Measurements from ENCODE around the gene NFKB1.

Gene NFKB1

DNA sequence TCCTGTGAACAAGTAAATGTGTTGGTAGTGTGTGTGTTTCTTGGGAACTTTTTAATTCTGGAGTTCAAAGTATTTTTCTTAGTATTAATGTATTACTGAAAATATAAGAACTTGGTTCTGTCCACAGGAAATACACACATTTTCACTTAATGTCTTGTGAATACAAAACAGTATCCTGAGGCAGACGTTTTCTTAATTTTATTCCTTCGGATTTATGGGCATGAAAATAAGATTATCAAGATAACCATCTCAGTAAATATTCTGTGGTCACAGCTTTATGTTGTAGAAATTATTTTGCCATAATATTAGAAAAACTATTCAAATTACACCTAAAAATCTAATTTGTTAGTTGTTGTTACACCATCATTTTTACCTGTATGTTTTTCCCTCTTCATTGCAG lies 29.8 kb downstream of the NFKB1 start:
- TF ChIP-seq, protein P1, sequence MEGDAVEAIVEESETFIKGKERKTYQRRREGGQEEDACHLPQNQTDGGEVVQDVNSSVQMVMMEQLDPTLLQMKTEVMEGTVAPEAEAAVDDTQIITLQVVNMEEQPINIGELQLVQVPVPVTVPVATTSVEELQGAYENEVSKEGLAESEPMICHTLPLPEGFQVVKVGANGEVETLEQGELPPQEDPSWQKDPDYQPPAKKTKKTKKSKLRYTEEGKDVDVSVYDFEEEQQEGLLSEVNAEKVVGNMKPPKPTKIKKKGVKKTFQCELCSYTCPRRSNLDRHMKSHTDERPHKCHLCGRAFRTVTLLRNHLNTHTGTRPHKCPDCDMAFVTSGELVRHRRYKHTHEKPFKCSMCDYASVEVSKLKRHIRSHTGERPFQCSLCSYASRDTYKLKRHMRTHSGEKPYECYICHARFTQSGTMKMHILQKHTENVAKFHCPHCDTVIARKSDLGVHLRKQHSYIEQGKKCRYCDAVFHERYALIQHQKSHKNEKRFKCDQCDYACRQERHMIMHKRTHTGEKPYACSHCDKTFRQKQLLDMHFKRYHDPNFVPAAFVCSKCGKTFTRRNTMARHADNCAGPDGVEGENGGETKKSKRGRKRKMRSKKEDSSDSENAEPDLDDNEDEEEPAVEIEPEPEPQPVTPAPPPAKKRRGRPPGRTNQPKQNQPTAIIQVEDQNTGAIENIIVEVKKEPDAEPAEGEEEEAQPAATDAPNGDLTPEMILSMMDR (IDR thresholded peaks at IDR 0.05; ENCODE audit: insufficient read depth, missing control alignments), result no peak
- DNase-seq (ENCODE audit: insufficient read length, low spot score) (no peak), FAIRE-seq (no peak)

DNA sequence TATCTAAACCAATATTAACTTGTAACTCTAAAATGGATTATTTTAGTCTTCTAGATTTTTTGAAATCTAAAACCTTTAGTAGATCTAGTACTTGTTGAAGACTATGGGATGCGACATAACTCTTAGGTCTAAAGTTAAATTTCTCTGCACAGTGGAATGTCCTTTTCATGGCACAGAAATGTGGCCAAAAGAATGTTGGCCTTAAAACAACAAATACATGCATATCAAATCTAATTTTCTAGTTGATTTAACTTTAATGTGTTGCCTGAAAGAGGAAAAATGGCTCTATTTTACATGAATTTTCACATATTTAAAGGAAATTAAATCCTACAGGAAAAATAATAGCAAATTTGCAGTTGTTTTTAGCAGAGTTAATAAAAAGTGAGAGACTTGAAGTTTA lies 30.3 kb downstream of the NFKB1 start:
- no peak for DNase-seq (ENCODE audit: insufficient read length, low spot score)
- FAIRE-seq, result no peak

DNA sequence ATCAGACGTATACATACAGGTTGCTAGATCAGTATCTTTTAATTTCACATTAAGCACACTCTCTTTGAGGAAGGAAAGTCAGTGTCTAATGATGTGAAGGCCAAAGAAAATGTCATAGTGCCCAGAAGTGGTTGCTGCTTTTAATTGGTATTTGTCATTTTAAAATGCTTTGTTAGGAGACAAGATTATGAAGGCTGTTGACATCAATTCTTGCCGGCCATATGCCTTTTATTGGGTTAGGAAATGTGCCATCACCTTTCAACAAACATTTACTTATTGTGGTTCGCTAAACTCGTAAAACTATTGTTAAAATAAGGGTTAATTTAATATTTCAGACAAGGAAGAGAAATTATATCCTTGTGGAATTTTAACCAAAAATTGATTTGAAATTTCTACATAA lies 32.2 kb downstream of the NFKB1 start:
- FAIRE-seq (no peak), DNase-seq (ENCODE audit: insufficient read length, low spot score) (no peak)
- TF ChIP-seq, protein P1 (IDR thresholded peaks at IDR 0.05; ENCODE audit: insufficient read depth, missing control alignments), result no peak

More for the DNA sequence above, 30.3 kb downstream of the NFKB1 start:
- TF ChIP-seq, protein P1 (IDR thresholded peaks at IDR 0.05; ENCODE audit: insufficient read depth, missing control alignments), result no peak

DNA sequence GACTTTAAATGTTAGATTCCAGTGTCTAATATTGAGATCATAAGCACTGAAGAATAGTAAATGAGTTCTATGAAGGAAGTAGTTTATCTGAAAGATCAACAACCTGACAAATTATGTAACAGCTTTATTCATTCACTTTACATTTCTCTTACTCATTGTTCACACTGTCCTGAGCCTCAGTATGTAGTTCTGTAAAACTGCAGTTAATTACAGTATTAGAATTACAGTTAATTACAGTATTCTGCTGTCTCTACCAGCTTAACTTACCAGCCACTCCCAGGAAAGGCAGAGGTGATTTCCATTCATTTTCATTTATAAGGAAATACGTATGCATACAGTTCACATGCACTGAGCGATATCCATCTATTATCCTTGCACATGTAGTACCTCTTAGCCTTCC lies 32.7 kb downstream of the NFKB1 start:
- DNase-seq (ENCODE audit: insufficient read length, low spot score) (no peak), FAIRE-seq (no peak)
- TF ChIP-seq, protein P1 (IDR thresholded peaks at IDR 0.05; ENCODE audit: insufficient read depth, missing control alignments), result no peak

DNA sequence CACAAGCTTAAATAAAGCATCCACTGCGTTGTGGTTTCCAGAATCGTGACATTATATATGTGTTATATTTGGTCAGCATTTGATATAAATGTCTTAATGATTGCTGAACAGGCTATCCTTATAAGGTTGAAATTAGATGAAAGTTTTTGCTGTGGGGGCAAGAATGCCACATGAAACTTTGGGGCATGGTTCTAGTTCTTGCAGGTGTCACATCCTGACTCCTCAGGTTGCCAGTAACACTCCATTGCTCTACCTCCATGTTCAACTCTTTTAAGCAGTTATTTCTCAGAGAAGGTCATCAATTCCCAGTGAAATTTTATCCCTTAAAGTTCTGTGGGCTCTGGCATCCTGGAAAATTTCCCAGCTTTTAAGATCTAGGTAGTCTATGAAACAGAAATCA lies 33.7 kb downstream of the NFKB1 start:
- DNase-seq (ENCODE audit: insufficient read length, low spot score), result no peak
- TF ChIP-seq, protein P1 (IDR thresholded peaks at IDR 0.05; ENCODE audit: insufficient read depth, missing control alignments), result no peak
- FAIRE-seq, result no peak

DNA sequence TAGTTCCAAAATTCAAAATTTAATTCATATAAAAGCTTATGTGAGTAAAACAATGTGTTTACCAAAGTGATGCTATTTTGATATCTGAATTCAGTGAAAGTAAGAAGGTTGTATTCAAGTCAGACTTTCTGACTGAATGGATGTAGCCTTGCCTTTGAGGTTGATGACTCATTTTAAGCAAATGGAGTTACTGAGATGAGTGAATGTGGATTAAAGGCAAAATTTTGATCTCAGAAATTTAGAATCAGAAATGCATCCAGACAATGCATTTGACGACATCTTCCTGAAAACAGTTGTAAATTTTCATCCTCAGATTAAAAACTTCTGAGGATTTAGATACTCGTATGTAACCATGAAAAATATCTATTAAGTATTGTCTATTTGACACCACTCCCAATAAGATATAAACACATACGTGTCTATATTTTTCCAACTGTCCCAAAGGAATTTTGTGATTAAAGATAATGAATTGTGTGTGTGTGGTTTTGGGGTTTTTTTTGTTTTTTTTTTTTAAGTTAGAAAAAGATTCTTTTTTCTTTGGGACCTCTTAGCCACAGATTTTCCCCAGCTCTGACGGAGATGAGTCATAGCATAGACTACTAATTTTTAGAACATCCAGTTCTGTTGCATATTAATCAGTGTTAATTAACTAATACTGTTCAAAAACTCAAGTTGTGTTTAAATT lies 34.4 kb downstream of the NFKB1 start:
- TF ChIP-seq, protein P1 (IDR thresholded peaks at IDR 0.05; ENCODE audit: insufficient read depth, missing control alignments), result no peak
- FAIRE-seq, result no peak
- no peak for DNase-seq (ENCODE audit: insufficient read length, low spot score)

DNA sequence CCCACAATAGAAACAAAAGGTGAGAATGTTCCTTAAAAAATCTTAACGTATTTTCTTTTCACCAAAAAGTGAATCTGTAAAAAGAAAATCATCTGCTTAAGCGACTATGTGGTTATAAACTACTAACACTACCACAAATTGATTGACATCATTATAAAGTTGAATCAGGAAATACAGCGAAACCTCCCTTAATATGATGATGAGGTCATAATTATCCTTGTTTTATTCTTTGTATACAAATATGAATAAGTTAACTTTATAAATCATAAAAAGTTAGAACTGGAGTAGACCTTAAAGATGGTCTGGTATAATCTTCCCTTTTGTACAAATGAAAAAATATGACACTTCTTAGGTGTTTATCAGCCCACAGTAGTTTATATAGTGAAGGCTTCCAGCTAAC lies 35.6 kb downstream of the NFKB1 start:
- DNase-seq (ENCODE audit: insufficient read length, low spot score) (no peak), FAIRE-seq (no peak)
- TF ChIP-seq, protein P1 (IDR thresholded peaks at IDR 0.05; ENCODE audit: insufficient read depth, missing control alignments), result no peak

All from D721Med (cell line).